ENCODE data around the gene PPFIBP1.

Gene PPFIBP1

DNA sequence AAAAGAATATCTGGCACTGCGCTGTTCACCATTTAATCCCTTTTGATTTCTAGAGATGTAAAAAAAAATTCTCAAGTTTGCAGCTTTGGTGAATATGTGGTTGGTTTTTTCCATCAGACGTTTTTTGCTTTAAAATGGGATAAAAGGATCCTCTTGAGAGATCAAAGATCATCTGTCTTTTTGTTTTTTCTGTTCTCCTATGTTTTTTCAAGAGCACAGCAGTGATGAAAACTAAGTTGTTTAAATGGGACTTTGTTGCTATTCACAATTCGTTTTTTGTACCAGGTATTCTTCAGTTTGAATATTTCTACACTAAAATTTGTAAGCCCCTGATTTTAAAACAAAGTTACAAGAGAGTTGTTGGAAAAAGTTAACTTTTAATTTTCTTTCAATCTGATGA lies 142.5 kb downstream of the PPFIBP1 start:
- Histone ChIP-seq H3K27me3 (ENCODE audit: control insufficient read depth, insufficient read depth, low read length) (no peaks in the 10 kb centered on the region), H3K36me3 (ENCODE audit: control insufficient read depth, insufficient read depth, low read length) (no peaks in the 10 kb centered on the region), H3K9me3 (ENCODE audit: control insufficient read depth, insufficient read depth, low read length) (no peaks in the 10 kb centered on the region), H3K4me1 (ENCODE audit: control insufficient read depth, insufficient read depth, low read length) (no peaks in the 10 kb centered on the region), H3K27ac (ENCODE audit: low read length) (no peak overlapping the region), H3K4me3 (ENCODE audit: low read length) (no peak overlapping the region)
- WGBS (ENCODE audit: insufficient coverage, insufficient read length), result no CpG with 5 or more reads among the region's 3 CpGs
- DNase-seq (ENCODE audit: low read depth, low spot score), result no peak

DNA sequence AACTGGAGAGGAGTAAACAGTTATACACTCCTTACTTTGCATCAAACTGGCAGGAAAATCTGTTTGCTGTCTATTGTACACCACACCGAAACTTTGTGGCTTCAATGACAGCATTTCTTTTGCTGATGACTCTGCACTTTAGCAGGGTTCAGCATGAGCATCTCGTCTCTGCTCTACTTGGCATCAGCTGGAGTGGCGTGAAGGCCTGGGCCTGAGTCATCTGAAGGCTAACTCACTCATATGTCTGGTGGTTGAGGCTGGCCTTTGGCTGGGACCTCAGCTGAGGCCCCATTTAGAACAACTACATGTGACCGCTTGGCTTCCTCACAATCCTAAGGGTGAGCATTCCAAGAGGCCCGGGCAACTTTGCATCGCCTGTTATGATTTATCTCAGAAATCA lies 143.5 kb downstream of the PPFIBP1 start:
- Histone ChIP-seq H3K36me3 (ENCODE audit: control insufficient read depth, insufficient read depth, low read length) (no peaks in the 10 kb centered on the region), H3K27ac (ENCODE audit: low read length) (no peak overlapping the region), H3K4me1 (ENCODE audit: control insufficient read depth, insufficient read depth, low read length) (no peaks in the 10 kb centered on the region), H3K27me3 (ENCODE audit: control insufficient read depth, insufficient read depth, low read length) (no peaks in the 10 kb centered on the region), H3K4me3 (ENCODE audit: low read length) (no peak overlapping the region), H3K9me3 (ENCODE audit: control insufficient read depth, insufficient read depth, low read length) (no peaks in the 10 kb centered on the region)
- DNase-seq (ENCODE audit: low read depth, low spot score), result no peak
- WGBS (ENCODE audit: insufficient coverage, insufficient read length), result no CpG with 5 or more reads among the region's 6 CpGs

DNA sequence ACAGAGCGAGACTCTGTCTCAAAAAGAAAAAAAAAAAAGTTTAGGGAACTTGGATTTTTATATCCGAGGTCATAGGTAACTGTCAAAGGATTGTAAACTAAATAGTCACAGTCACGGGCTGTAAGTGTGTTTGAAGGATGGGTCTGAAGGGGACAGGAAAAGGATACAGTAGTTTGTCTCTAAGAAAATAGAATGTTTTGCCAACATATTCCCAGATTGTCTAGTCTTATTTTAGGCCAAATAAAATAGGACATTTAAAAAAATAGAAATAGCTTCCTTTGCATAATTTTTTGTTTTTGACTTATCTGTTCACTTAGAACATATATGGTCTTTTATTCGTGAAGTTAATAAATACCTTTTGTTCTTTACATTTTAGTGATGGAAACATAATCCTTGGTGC lies 148.0 kb downstream of the PPFIBP1 start:
- Histone ChIP-seq H3K27ac (ENCODE audit: low read length) (no peak overlapping the region), H3K9me3 (ENCODE audit: control insufficient read depth, insufficient read depth, low read length) (no peaks in the 10 kb centered on the region), H3K4me1 (ENCODE audit: control insufficient read depth, insufficient read depth, low read length) (no peaks in the 10 kb centered on the region), H3K36me3 (ENCODE audit: control insufficient read depth, insufficient read depth, low read length) (no peaks in the 10 kb centered on the region), H3K27me3 (ENCODE audit: control insufficient read depth, insufficient read depth, low read length) (no peaks in the 10 kb centered on the region; the same call in 1 of the 2 replicates), H3K4me3 (ENCODE audit: low read length) (no peak overlapping the region)
- no peak for DNase-seq (ENCODE audit: low read depth, low spot score)
- no CpG with 5 or more reads among the region's 4 CpGs for WGBS (ENCODE audit: insufficient coverage, insufficient read length)

DNA sequence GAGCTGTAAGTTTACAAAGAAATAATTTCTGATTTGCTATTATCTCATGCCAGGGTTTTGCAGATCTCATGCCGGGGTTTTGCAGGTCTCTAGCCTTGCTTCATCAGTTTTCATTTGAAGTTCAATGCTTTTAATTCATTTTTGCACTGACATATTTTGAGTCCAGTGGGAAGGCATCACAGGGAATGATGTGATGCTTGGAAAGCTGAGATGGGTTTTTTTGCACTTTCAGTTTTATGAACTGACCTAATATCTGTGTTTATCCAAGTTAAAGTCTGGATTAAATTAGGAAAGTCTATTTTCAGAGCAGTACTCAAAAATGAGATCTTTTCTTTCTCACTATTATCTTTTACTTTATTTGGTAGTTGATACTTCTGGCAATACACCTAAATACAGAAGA lies 148.6 kb downstream of the PPFIBP1 start:
- WGBS (ENCODE audit: insufficient coverage, insufficient read length), result no CpG with 5 or more reads among the region's 1 CpG
- Histone ChIP-seq H3K36me3 (ENCODE audit: control insufficient read depth, insufficient read depth, low read length) (no peaks in the 10 kb centered on the region), H3K4me1 (ENCODE audit: control insufficient read depth, insufficient read depth, low read length) (no peaks in the 10 kb centered on the region), H3K27me3 (ENCODE audit: control insufficient read depth, insufficient read depth, low read length) (no peaks in the 10 kb centered on the region; the same call in 1 of the 2 replicates), H3K4me3 (ENCODE audit: low read length) (no peak overlapping the region), H3K27ac (ENCODE audit: low read length) (no peak overlapping the region), H3K9me3 (ENCODE audit: control insufficient read depth, insufficient read depth, low read length) (no peaks in the 10 kb centered on the region)
- DNase-seq (ENCODE audit: low read depth, low spot score), result no peak

DNA sequence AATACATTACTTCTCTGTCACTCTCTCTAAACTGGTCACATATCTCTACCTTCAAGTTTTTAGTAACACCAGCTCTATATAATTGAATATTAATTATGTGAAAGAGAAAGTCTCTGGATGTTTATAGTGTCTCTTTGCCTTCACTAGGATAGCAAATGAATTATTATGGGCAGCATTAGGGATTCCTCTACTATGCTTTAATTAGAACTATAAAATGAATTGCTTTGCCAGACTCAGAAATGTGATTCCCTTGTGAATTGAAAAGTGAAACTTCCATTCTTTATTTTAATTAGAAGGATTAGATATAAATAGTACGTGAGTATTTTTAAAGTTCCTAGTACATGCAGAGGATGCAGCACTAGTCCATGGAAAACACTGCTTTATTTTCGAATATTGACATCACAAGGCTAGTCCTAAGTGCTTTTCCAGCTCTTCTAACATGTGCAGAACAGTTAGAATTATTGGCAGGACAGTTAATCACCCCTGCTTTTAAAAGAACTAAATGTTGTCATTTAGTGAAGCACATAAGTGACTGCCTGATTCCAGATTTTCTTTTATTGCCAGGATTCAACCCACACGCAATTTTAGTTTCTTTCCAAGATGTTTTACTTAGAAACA lies 149.2 kb downstream of the PPFIBP1 start:
- Histone ChIP-seq H3K36me3 (ENCODE audit: control insufficient read depth, insufficient read depth, low read length) (no peaks in the 10 kb centered on the region), H3K9me3 (ENCODE audit: control insufficient read depth, insufficient read depth, low read length) (no peaks in the 10 kb centered on the region)

DNA sequence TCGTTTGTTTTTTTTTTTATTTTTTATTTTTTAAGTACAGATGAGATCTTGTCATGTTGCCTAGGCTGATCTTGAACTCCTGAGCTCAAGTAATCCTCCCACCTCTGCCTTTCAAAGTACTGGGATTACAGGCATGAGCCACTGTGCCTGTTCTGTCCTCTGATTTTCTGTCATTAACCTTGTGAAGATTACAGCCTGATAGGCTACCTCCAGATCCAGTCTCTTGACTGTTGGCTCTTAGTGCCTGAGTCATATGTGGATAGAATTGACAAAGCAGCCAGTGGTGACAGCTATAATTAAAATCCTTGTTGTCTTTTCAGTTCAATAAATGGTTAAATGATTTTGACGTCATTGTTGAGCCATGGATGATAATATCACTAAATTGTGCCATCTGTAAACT lies 151.0 kb downstream of the PPFIBP1 start:
- Histone ChIP-seq H3K9me3 (ENCODE audit: control insufficient read depth, insufficient read depth, low read length) (no peaks in the 10 kb centered on the region), H3K36me3 (ENCODE audit: control insufficient read depth, insufficient read depth, low read length) (no peaks in the 10 kb centered on the region), H3K4me3 (ENCODE audit: low read length) (no peak overlapping the region), H3K27ac (ENCODE audit: low read length) (no peak overlapping the region), H3K27me3 (ENCODE audit: control insufficient read depth, insufficient read depth, low read length) (no peaks in the 10 kb centered on the region; the same call in 1 of the 2 replicates), H3K4me1 (ENCODE audit: control insufficient read depth, insufficient read depth, low read length) (no peaks in the 10 kb centered on the region)
- DNase-seq (ENCODE audit: low read depth, low spot score), result no peak
- WGBS (ENCODE audit: insufficient coverage, insufficient read length), result no CpG with 5 or more reads among the region's 2 CpGs

More for the DNA sequence above, 149.2 kb downstream of the PPFIBP1 start:
- no CpG with 5 or more reads among the region's 3 CpGs for WGBS (ENCODE audit: insufficient coverage, insufficient read length)
- no peak overlapping the region for H3K27ac ChIP-seq (ENCODE audit: low read length)
- DNase-seq (ENCODE audit: low read depth, low spot score), result no peak
- no peaks in the 10 kb centered on the region for H3K4me1 ChIP-seq (ENCODE audit: control insufficient read depth, insufficient read depth, low read length)
- H3K4me3 ChIP-seq (ENCODE audit: low read length), result no peak overlapping the region
- no peaks in the 10 kb centered on the region; the same call in 1 of the 2 replicates for H3K27me3 ChIP-seq (ENCODE audit: control insufficient read depth, insufficient read depth, low read length)

DNA sequence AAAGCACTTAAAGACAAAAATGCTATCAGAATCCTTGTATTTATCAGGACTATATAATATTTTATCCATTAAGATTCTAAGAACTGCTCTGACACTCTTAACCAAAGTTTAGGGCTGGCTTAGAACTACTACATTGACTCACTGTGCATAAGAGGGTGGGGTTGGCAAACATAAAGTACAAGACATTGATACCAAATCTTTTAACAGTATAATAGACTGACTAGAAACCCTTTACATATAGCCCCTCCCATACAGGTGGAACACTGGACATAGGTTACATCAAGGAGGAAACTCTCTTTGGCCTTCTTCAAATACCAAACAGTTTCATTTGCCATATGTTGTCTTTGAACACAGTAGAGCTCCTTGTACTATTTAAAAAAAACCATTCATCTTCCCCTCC lies 156.6 kb downstream of the PPFIBP1 start:
- DNase-seq (ENCODE audit: low read depth, low spot score), result no peak
- H3K4me1 ChIP-seq (ENCODE audit: control insufficient read depth, insufficient read depth, low read length), result no peaks in the 10 kb centered on the region
- H3K4me3 ChIP-seq (ENCODE audit: low read length), result no peak overlapping the region
- no peak overlapping the region for H3K27ac ChIP-seq (ENCODE audit: low read length)
- no peaks in the 10 kb centered on the region for H3K9me3 ChIP-seq (ENCODE audit: control insufficient read depth, insufficient read depth, low read length)
- no peaks in the 10 kb centered on the region for H3K27me3 ChIP-seq (ENCODE audit: control insufficient read depth, insufficient read depth, low read length)
- H3K36me3 ChIP-seq (ENCODE audit: control insufficient read depth, insufficient read depth, low read length), result no peaks in the 10 kb centered on the region; the same call in 1 of the 2 replicates

DNA sequence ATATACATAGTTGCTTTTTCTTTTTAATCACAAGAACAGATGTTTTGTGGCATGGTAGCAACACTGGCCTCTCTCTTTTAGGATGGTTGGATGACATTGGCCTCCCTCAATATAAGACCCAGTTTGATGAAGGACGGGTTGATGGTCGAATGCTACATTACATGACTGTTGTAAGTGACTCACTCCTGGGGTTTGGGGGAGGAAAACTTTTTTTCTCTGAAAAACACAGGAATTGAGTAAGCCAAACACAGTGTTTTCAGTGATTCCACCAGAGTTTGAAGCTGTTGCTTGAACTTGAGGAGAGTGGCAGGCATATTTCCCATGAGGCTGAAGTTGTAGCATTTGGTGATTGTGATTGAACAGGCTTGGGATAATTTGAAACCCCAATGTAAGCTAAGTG lies 158.5 kb downstream of the PPFIBP1 start:
- Histone ChIP-seq H3K36me3 (ENCODE audit: control insufficient read depth, insufficient read depth, low read length) (no peaks in the 10 kb centered on the region; the same call in 1 of the 2 replicates), H3K4me1 (ENCODE audit: control insufficient read depth, insufficient read depth, low read length) (no peaks in the 10 kb centered on the region), H3K4me3 (ENCODE audit: low read length) (no peak overlapping the region), H3K9me3 (ENCODE audit: control insufficient read depth, insufficient read depth, low read length) (no peaks in the 10 kb centered on the region), H3K27me3 (ENCODE audit: control insufficient read depth, insufficient read depth, low read length) (no peaks in the 10 kb centered on the region), H3K27ac (ENCODE audit: low read length) (no peak overlapping the region)
- no peak for DNase-seq (ENCODE audit: low read depth, low spot score)
- WGBS (ENCODE audit: insufficient coverage, insufficient read length), result no CpG with 5 or more reads among the region's 2 CpGs

DNA sequence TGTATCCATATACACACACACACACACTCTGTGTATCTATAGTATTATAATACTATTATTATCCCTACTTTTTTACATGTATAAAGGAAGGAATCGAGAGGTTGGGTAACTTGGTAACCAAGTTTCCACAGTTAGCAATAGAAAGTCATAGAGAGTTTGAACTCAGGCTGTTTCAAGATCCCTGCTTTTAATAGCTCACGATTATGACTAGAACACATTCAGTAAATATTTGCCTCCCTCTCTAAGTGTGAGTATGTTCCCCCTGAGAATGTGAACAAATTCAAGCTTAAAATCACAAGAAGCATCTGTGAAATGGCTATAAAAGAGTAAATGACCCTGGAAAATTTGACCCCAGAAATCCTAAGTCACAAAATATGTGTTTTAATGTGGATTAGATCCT lies 161.3 kb downstream of the PPFIBP1 start:
- Histone ChIP-seq H3K27me3 (ENCODE audit: control insufficient read depth, insufficient read depth, low read length) (no peaks in the 10 kb centered on the region), H3K9me3 (ENCODE audit: control insufficient read depth, insufficient read depth, low read length) (no peaks in the 10 kb centered on the region), H3K4me1 (ENCODE audit: control insufficient read depth, insufficient read depth, low read length) (no peaks in the 10 kb centered on the region; the same call in 1 of the 2 replicates), H3K4me3 (ENCODE audit: low read length) (no peak overlapping the region), H3K36me3 (ENCODE audit: control insufficient read depth, insufficient read depth, low read length) (no peaks in the 10 kb centered on the region; the same call in 1 of the 2 replicates), H3K27ac (ENCODE audit: low read length) (no peak overlapping the region)
- DNase-seq (ENCODE audit: low read depth, low spot score), result no peak
- WGBS (ENCODE audit: insufficient coverage, insufficient read length), result no CpG with 5 or more reads among the region's 2 CpGs

DNA sequence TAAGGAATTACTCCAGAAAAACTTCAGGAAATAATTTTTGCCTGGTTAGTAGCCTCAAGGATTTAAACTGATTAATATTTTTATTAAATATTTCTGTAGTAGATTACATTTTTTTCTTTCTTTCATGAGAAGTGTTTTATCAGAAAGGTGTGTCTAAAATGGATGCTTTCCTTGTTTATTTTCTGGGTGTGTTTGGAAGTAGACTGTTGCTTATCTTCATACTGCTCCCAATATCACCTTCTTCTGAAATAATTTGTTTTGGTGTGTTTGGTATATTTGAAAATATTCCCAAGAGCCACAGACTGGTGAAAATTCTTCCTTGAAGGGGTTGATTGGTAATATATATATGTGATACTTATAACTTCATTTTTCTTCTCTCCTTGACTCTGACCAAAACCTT lies 162.1 kb downstream of the PPFIBP1 start:
- Histone ChIP-seq H3K27ac (ENCODE audit: low read length) (no peak overlapping the region), H3K4me3 (ENCODE audit: low read length) (no peak overlapping the region), H3K27me3 (ENCODE audit: control insufficient read depth, insufficient read depth, low read length) (no peaks in the 10 kb centered on the region), H3K9me3 (ENCODE audit: control insufficient read depth, insufficient read depth, low read length) (no peaks in the 10 kb centered on the region), H3K4me1 (ENCODE audit: control insufficient read depth, insufficient read depth, low read length) (no peaks in the 10 kb centered on the region; the same call in 1 of the 2 replicates), H3K36me3 (ENCODE audit: control insufficient read depth, insufficient read depth, low read length) (no peaks in the 10 kb centered on the region; the same call in 1 of the 2 replicates)
- DNase-seq (ENCODE audit: low read depth, low spot score), result no peak

DNA sequence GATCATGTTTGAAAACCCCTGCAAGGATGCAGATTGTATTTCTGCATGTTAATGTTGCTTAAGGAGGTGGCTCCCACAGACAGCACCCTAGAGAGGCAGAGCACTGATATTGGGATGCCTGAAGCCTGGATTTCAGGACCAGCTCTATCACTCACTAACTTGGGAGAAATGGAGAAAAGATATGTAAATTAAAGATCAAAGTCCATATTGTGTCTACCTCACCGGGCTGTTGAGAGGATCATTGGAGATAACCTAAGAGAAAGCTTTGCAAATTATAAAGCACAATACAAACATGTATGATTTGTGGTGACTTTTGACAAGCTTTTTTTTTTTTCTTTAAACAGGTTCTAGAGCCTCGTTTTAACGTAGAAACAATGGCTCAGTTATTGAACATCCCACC lies 164.7 kb downstream of the PPFIBP1 start:
- no peaks in the 10 kb centered on the region for H3K36me3 ChIP-seq (ENCODE audit: control insufficient read depth, insufficient read depth, low read length)

More for the DNA sequence above, 164.7 kb downstream of the PPFIBP1 start:
- Histone ChIP-seq H3K4me1 (ENCODE audit: control insufficient read depth, insufficient read depth, low read length) (no peaks in the 10 kb centered on the region; the same call in 1 of the 2 replicates), H3K27me3 (ENCODE audit: control insufficient read depth, insufficient read depth, low read length) (no peaks in the 10 kb centered on the region), H3K9me3 (ENCODE audit: control insufficient read depth, insufficient read depth, low read length) (no peaks in the 10 kb centered on the region), H3K27ac (ENCODE audit: low read length) (no peak overlapping the region), H3K4me3 (ENCODE audit: low read length) (no peak overlapping the region)
- no peak for DNase-seq (ENCODE audit: low read depth, low spot score)
- no CpG with 5 or more reads among the region's 3 CpGs for WGBS (ENCODE audit: insufficient coverage, insufficient read length)

Data from iPS DF 6.9 (cell line).